Fibroblast of lung (primary cell): ENCODE results near the gene BOD1L2. TPM values are rescaled to one million over a fixed set of nuclear protein-coding genes. Genes with fewer than 3 reads are reported as not detected.

Experiments
- DNase-seq, 2 donors: peaks; one replicate each; pipeline versions ENCODE4 v3.0.0 to v3.0.0-alpha.2; 2010; ENCODE audit warnings: low read depth in 2 of 2
- H2AFZ ChIP-seq: 2 replicates; pipeline ENCODE4 v1.5.1; 2012; ENCODE audit warnings: low read length, control low read depth, inconsistent platforms
- H3K27ac ChIP-seq: 2 replicates; pipeline ENCODE4 v1.5.1; 2011; ENCODE audit warnings: low read length, control low read depth; ENCODE audit not compliant: insufficient read depth
- H3K27me3 ChIP-seq: 2 replicates; pipeline ENCODE4 v1.5.1; 2011; ENCODE audit warnings: mild to moderate bottlenecking, low read length; ENCODE audit not compliant: control insufficient read depth, insufficient read depth
- H3K36me3 ChIP-seq: 2 replicates; pipeline ENCODE4 v1.5.1; 2011; ENCODE audit warnings: low read length; ENCODE audit not compliant: control insufficient read depth, insufficient read depth
- H3K4me1 ChIP-seq: 2 replicates; pipeline ENCODE4 v1.5.1; 2011; ENCODE audit warnings: low read length; ENCODE audit not compliant: control insufficient read depth, insufficient read depth; ENCODE audit errors: extremely low read depth
- H3K4me2 ChIP-seq: 2 replicates; pipeline ENCODE4 v1.5.1; 2011; ENCODE audit warnings: low read length, control low read depth; ENCODE audit not compliant: insufficient read depth; ENCODE audit errors: extremely low read depth
- H3K4me3 ChIP-seq, 4 experiments: fragments of 200-600 bp in 1 of 4; sonication (generic) in 1 of 4; replicated peaks in 1 of 4; 2 replicates each; pipeline ENCODE4 v1.5.1; 2011 to 2016; ENCODE audit warnings: low read length in 4 of 4, low read depth in 3 of 4, mild to moderate bottlenecking in 3 of 4, control low read depth in 2 of 4, inconsistent platforms in 1 of 4, mixed read lengths in 1 of 4; ENCODE audit not compliant: insufficient read depth in 1 of 4; ENCODE audit errors: control extremely low read depth in 1 of 4
- H3K79me2 ChIP-seq: 2 replicates; pipeline ENCODE4 v1.5.1; 2012; ENCODE audit warnings: mild to moderate bottlenecking, low read length, inconsistent platforms; ENCODE audit not compliant: control insufficient read depth, insufficient read depth
- H3K9ac ChIP-seq: 2 replicates; pipeline ENCODE4 v1.5.1; 2011; ENCODE audit warnings: mild to moderate bottlenecking, low read length, control low read depth; ENCODE audit not compliant: insufficient read depth
- H3K9me3 ChIP-seq: 2 replicates; pipeline ENCODE4 v1.5.1; 2012; ENCODE audit warnings: low read depth, low read length; ENCODE audit not compliant: control insufficient read depth, insufficient read depth
- H4K20me1 ChIP-seq: 2 replicates; pipeline ENCODE4 v1.5.1; 2011; ENCODE audit warnings: low read length; ENCODE audit not compliant: control insufficient read depth, insufficient read depth; ENCODE audit errors: extremely low read depth
- EZH2 ChIP-seq: IDR thresholded peaks from 2 replicates; pipeline ENCODE4 v1.5.1; 2012; ENCODE audit warnings: low read length, control low read depth, mild to moderate bottlenecking; ENCODE audit errors: missing control alignments
- polyA plus RNA-seq, 2 donors: library from polyadenylated mRNA; depleted of rRNA in 1 of 2; stranded (reverse) in 1 of 2; unstranded in 1 of 2; fragments of >200 nt; gene quantifications; 2 replicates each; pipeline ENCODE4 v1.2.1, GENCODE V29; 2011 to 2012; ENCODE audit warnings: missing spikeins in 1 of 2
- total RNA-seq: library from RNA; depleted of rRNA; stranded (reverse); fragments of >200 nt; gene quantifications from 2 replicates; pipeline ENCODE4 v1.2.1, GENCODE V29; 2014
- TF ChIP-seq, protein P1 (sequence below), 2 donors: IDR thresholded peaks in 1 of 2; conservative IDR thresholded peaks in 1 of 2; 1 replicate in 1 of 2; 2 replicates in 1 of 2; pipeline ENCODE4 v1.5.1; 2011 to 2012; ENCODE audit warnings: low read length in 2 of 2, control low read depth in 1 of 2, inconsistent platforms in 1 of 2, low read depth in 1 of 2, mild to moderate bottlenecking in 1 of 2

Gene BOD1L2
- total and polyA plus RNA-seq, 2 donors (not counting 1 experiment from before 2014, with no cell fraction given), result not detected

DNA sequence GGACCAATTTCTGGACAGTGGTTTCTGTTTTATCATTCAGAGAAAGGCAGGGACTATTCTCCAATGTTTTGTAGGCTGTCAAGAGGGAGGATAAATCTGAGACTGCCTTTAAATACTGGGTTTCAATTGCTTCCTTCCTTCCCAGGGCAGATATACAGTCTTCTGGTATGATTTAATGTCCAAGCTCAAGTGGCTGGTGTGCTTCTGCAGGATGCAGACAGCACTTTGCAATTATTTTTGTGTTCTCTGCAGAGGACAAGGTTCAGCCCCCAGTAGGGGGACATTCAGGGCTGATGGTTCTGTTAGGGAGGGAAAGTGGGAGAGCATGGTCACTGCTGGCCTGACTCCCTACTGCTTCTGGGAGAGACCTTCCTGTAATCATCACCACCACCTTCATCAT lies 4.6 kb upstream of the BOD1L2 start:
- H3K79me2 ChIP-seq, result no peaks in the 10 kb centered on the region
- no peak overlapping the region for H3K4me2 ChIP-seq
- no peaks in the 10 kb centered on the region for H3K27me3 ChIP-seq
- no peak overlapping the region for H3K4me3 ChIP-seq
- H3K36me3 ChIP-seq, result no peaks in the 10 kb centered on the region
- TF ChIP-seq, protein P1, sequence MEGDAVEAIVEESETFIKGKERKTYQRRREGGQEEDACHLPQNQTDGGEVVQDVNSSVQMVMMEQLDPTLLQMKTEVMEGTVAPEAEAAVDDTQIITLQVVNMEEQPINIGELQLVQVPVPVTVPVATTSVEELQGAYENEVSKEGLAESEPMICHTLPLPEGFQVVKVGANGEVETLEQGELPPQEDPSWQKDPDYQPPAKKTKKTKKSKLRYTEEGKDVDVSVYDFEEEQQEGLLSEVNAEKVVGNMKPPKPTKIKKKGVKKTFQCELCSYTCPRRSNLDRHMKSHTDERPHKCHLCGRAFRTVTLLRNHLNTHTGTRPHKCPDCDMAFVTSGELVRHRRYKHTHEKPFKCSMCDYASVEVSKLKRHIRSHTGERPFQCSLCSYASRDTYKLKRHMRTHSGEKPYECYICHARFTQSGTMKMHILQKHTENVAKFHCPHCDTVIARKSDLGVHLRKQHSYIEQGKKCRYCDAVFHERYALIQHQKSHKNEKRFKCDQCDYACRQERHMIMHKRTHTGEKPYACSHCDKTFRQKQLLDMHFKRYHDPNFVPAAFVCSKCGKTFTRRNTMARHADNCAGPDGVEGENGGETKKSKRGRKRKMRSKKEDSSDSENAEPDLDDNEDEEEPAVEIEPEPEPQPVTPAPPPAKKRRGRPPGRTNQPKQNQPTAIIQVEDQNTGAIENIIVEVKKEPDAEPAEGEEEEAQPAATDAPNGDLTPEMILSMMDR (conservative IDR thresholded peaks at IDR 0.05 in 1 of 2, IDR thresholded peaks at IDR 0.05 in 1 of 2; ENCODE audit: low read depth in 1 of 2, low read length in 2 of 2), result no peak
- no peak for TF ChIP-seq EZH2
- no peaks in the 10 kb centered on the region for H4K20me1 ChIP-seq
- no peak overlapping the region for H2AFZ ChIP-seq
- DNase-seq, result no peak
- H3K9me3 ChIP-seq, result no peaks in the 10 kb centered on the region
- H3K9ac ChIP-seq, result no peak overlapping the region
- H3K4me1 ChIP-seq, result no peaks in the 10 kb centered on the region
- H3K27ac ChIP-seq, result no peak overlapping the region

DNA sequence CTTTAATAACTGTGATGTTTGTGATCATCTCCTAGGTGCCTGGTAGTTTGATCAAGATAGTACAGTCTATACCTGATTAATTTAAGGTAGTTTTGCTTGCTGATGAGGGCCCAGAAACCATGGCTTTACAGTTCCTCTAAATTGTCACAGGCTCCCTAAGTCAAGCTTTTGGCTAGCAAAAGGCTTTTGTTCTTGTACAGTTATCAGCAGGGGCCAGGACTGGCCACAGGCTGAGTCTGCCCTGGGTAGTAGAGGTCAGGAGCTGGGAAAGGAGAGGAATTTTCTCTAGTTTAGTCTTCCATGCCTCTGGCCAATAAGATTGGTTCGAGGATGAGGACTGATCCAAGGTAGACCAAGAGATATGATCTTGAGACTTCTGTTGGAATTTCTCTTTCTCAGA lies 3.6 kb upstream of the BOD1L2 start:
- no peak for DNase-seq
- H3K4me3 ChIP-seq, result no peak overlapping the region
- H4K20me1 ChIP-seq, result no peaks in the 10 kb centered on the region
- H3K9me3 ChIP-seq, result no peaks in the 10 kb centered on the region
- no peak overlapping the region for H3K27ac ChIP-seq
- TF ChIP-seq EZH2, result no peak
- TF ChIP-seq, protein P1 (conservative IDR thresholded peaks at IDR 0.05 in 1 of 2, IDR thresholded peaks at IDR 0.05 in 1 of 2; ENCODE audit: low read depth in 1 of 2, low read length in 2 of 2), result no peak
- no peaks in the 10 kb centered on the region for H3K79me2 ChIP-seq
- H3K4me2 ChIP-seq, result no peak overlapping the region
- H3K36me3 ChIP-seq, result no peaks in the 10 kb centered on the region
- H2AFZ ChIP-seq, result no peak overlapping the region
- H3K4me1 ChIP-seq, result no peaks in the 10 kb centered on the region
- H3K27me3 ChIP-seq, result no peaks in the 10 kb centered on the region
- no peak overlapping the region for H3K9ac ChIP-seq

DNA sequence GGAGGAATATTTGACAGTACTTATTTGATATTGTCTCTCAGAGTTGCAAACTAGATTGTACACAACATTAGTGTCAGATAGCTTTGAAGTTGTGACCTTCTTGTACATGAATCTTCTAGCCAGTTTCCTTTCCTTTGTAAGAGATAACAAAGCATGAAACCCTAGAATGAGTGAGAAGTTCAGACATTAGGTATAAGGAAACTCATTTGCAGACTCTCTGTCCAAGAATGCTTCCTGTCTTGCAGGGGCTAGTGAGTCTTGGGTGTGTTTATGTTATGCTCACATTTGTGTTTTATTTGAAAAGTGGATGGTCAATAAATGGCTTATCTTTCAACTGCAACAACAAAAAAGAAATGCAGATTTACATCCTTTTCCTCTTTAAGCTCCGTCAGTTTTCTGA lies 1.4 kb downstream of the BOD1L2 start:
- TF ChIP-seq, protein P1 (conservative IDR thresholded peaks at IDR 0.05 in 1 of 2, IDR thresholded peaks at IDR 0.05 in 1 of 2; ENCODE audit: low read depth in 1 of 2, low read length in 2 of 2), result no peak
- TF ChIP-seq EZH2, result no peak
- H3K4me1 ChIP-seq, result no peaks in the 10 kb centered on the region
- H4K20me1 ChIP-seq, result no peaks in the 10 kb centered on the region

More for the DNA sequence above, 1.4 kb downstream of the BOD1L2 start:
- Histone ChIP-seq H3K9ac (no peak overlapping the region), H3K9me3 (no peaks in the 10 kb centered on the region), H3K36me3 (no peaks in the 10 kb centered on the region), H3K79me2 (no peaks in the 10 kb centered on the region), H3K27me3 (no peaks in the 10 kb centered on the region), H3K4me2 (no peak overlapping the region), H3K4me3 (no peak overlapping the region), H2AFZ (no peak overlapping the region), H3K27ac (no peak overlapping the region)
- no peak for DNase-seq
